Breast epithelium (tissue), 3 donors: ENCODE measurements around the gene GRIK3.

Source experiments
- CTCF ChIP-seq, 3 donors: fragments of 450-650 bp; IDR thresholded peaks; one replicate each; pipeline ENCODE4 v1.5.1; 2016 to 2017; ENCODE audit warnings: antibody characterized with exemption in 3 of 3, mild to moderate bottlenecking in 3 of 3, moderate library complexity in 3 of 3
- POLR2A ChIP-seq: fragments of 450-650 bp; IDR thresholded peaks from one replicate; pipeline ENCODE4 v1.6.1; 2016; ENCODE audit warnings: antibody characterized with exemption, mild to moderate bottlenecking, moderate library complexity
- POLR2AphosphoS5 ChIP-seq, 3 donors: sonication (generic); formaldehyde crosslinking; IDR thresholded peaks; one replicate each; pipeline ENCODE4 v1.6.1; 2017; ENCODE audit warnings: antibody characterized with exemption in 3 of 3

GRCh38 chr1:36753451-36753850 lies 280.9 kb downstream of the GRIK3 start:
- no peak for TF ChIP-seq CTCF (IDR thresholded peaks at IDR 0.05)
- TF ChIP-seq POLR2AphosphoS5 (IDR thresholded peaks at IDR 0.05): no peak
- TF ChIP-seq POLR2A: no peak
